GM18951 (cell line): ENCODE data around the gene MIA3.

Source experiments
- POLR2A ChIP-seq: IDR thresholded peaks from 4 replicates; pipeline ENCODE4 v1.6.1; 2011; ENCODE audit warnings: mild to moderate bottlenecking; ENCODE audit not compliant: insufficient read length, insufficient read depth; ENCODE audit errors: extremely low read depth
- in situ Hi-C: fragments of 300-500 bp; cut with MboI; formaldehyde crosslinking; loops from one replicate; pipeline ENCODE4 v1.12.0; 2022; ENCODE audit warnings: low sequenced_read_pairs, mixed read lengths, inconsistent platforms; ENCODE audit not compliant: unreplicated experiment

The MIA3 gene

GRCh38 chr1:222709700-222710153 is 91.8 kb downstream of the MIA3 start:
- TF ChIP-seq POLR2A = no peak
- in situ Hi-C loops = no loop called here

GRCh38 chr1:222711319-222712252 is 93.7 kb downstream of the MIA3 start:
- peak; percentile 21 for TF ChIP-seq POLR2A
- in situ Hi-C loops = no loop called here

- in situ Hi-C loops = no loop called here
- TF ChIP-seq POLR2A = peak; percentile 44
Observed at GRCh38 chr1:222712253-222713090, 94.6 kb downstream of the MIA3 start, which contains the start of the genes AIDA and BROX. AIDA (minus strand) TSS chr1:222712491; CDS start chr1:222712317, 174 bp downstream. BROX (plus strand) TSS chr1:222712564; CDS start chr1:222715700, 3,136 bp downstream.

- in situ Hi-C loops = no loop called here
- TF ChIP-seq POLR2A = peak; percentile 64
Observed at GRCh38 chr1:222713091-222713961, 95.4 kb downstream of the MIA3 start.

- in situ Hi-C loops = no loop called here
- no peak for TF ChIP-seq POLR2A
Observed at GRCh38 chr1:222716393-222716792, 98.5 kb downstream of the MIA3 start.
